Kidney epithelial cell (primary cell): ENCODE data around the gene SUPT3H. TPM values are rescaled to one million over a fixed set of nuclear protein-coding genes. Genes with fewer than 3 reads are reported as not detected.

ENCODE experiments used
- DNase-seq: peaks from one replicate; pipeline ENCODE4 v3.0.0-alpha.2; 2010; ENCODE audit warnings: low read depth
- H3K27me3 ChIP-seq: 2 replicates; pipeline ENCODE4 v1.6.0; 2011; ENCODE audit warnings: low read length; ENCODE audit not compliant: control insufficient read depth, insufficient read depth
- H3K36me3 ChIP-seq: 2 replicates; pipeline ENCODE4 v1.5.1; 2011; ENCODE audit warnings: low read length; ENCODE audit not compliant: control insufficient read depth, insufficient read depth
- H3K4me3 ChIP-seq: 2 replicates; pipeline ENCODE4 v1.5.1; 2011; ENCODE audit warnings: low read depth, mild to moderate bottlenecking, control low read depth, low read length
- total RNA-seq: library from RNA; depleted of rRNA; stranded (reverse); fragments of >200 nt; gene quantifications from 2 replicates; pipeline ENCODE4 v1.2.3, GENCODE V29; 2015
- TF ChIP-seq, protein P1 (sequence below): IDR thresholded peaks from 2 replicates; pipeline ENCODE4 v1.5.1; 2011; ENCODE audit warnings: mild to moderate bottlenecking, moderate library complexity, low read length, control low read depth, inconsistent platforms; ENCODE audit not compliant: insufficient read depth, poor library complexity, severe bottlenecking

The SUPT3H gene
- total RNA-seq, 1 donor from 2014 or later: 18.3 TPM

DNA sequence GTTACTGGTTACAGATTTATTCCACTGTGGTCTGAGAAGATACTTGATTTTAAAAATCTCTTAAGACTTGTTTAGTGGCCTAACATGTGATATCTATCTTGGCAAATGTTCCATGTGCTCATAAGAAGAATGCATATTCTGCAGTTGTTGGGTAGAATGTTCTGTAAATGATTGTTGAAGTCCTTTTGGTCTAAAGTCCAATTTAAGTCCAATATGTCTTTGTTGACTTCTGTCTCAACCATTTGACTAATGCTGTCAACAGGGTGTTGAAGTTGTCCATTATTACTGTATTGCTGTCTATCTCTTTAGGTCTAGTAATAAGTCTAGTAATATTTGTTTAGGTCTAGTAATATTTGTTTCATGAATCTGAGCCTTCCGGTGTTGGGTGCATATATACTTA, 437.4 kb downstream of the SUPT3H start:
- H3K27me3 ChIP-seq: no peaks in the 10 kb centered on the region
- TF ChIP-seq, protein P1, sequence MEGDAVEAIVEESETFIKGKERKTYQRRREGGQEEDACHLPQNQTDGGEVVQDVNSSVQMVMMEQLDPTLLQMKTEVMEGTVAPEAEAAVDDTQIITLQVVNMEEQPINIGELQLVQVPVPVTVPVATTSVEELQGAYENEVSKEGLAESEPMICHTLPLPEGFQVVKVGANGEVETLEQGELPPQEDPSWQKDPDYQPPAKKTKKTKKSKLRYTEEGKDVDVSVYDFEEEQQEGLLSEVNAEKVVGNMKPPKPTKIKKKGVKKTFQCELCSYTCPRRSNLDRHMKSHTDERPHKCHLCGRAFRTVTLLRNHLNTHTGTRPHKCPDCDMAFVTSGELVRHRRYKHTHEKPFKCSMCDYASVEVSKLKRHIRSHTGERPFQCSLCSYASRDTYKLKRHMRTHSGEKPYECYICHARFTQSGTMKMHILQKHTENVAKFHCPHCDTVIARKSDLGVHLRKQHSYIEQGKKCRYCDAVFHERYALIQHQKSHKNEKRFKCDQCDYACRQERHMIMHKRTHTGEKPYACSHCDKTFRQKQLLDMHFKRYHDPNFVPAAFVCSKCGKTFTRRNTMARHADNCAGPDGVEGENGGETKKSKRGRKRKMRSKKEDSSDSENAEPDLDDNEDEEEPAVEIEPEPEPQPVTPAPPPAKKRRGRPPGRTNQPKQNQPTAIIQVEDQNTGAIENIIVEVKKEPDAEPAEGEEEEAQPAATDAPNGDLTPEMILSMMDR: no peak
- no peak overlapping the region for H3K4me3 ChIP-seq
- DNase-seq: no peak
- no peaks in the 10 kb centered on the region for H3K36me3 ChIP-seq

DNA sequence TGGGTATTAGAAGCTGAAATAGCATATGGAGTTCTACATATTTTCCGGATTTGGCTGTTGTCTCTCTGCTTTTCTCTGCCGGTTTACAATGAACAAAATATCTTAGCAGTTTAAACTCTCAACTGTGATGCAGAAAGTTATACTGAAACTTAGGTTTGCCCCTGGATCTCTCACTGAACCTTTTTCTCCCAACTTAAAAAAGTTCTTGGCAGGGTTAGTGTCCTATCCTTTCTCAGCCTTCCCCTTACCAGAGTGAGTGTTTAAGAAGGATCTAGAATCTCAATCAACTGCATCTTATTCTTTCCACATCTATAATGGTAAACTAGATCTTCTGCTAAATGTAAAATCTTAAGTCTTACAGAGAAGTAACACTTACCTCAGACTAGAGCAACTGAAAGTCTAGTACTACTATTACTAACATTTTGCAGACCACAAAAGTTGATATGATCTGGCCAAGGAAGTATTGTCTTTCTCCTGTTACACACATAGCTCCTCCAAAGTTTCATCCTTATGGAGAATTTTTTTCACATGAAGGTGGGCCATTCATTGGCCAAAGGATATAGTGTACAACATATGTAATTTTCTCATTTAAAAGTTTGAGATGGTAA, 441.9 kb downstream of the SUPT3H start:
- H3K4me3 ChIP-seq: no peak overlapping the region
- no peak for DNase-seq

DNA sequence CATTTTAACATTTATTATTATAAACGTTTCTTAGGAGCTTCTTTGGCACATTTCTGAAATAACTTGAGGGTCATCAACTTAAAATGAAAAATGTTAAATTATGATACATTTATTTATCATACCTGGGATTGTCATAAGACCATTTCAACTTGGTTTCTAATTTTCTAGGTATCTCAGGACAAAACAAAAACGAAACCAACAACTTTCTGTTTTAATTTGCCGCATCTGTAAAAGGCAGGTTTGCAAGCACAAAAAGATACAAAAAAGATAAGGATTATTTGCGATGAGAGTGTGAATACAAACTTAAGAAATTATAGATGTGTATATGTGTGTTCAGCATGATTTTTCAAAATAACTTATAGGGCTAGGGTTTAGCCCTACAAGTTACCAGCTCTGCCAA, 444.6 kb downstream of the SUPT3H start:
- no peaks in the 10 kb centered on the region for H3K36me3 ChIP-seq
- no peak overlapping the region for H3K4me3 ChIP-seq
- no peak for DNase-seq
- TF ChIP-seq, protein P1: no peak
- H3K27me3 ChIP-seq: no peaks in the 10 kb centered on the region

More for the DNA sequence above, 441.9 kb downstream of the SUPT3H start:
- Histone ChIP-seq H3K27me3 (no peaks in the 10 kb centered on the region), H3K36me3 (no peaks in the 10 kb centered on the region)
- TF ChIP-seq, protein P1: no peak

DNA sequence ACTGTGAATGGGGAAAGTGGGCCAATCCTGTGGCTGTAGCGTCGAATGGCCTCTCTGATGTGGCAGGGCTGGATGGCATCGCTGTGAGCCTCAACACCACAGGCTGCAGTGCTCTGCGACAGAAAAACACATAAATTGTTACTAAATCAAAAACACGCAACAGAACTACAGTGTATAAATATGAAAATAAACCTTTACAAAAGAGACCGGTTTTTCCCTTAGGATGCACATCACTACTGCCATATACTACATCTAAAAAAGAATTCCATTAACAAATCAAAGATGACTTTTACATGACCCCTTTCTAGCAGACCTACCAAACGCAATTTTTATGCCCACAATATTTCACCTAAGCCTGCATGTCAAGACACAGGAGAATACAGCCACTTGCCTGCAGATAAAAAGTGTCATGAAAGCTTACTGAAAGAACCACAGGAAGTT, 445.1 kb downstream of the SUPT3H start:
- no peak for DNase-seq
- Histone ChIP-seq H3K4me3 (no peak overlapping the region), H3K27me3 (no peaks in the 10 kb centered on the region), H3K36me3 (no peaks in the 10 kb centered on the region)
- TF ChIP-seq, protein P1: no peak

DNA sequence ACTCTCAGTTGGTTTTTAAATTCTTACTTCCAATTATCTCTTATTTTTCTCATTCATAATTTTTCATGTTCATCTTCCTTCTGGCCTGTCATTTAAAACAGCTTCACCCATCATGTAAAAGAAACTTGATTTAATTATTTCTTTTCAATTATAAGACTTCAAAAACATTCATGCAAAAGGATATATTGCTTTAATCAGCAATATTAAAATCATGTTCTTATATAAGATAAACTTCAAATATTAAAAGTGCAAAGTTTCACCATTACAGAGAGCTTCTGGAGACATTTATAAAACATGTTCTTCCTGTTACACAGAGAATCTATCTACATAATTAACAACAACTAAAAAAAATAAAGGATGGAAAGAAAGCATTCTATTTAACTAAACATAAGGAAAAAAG, 446.3 kb downstream of the SUPT3H start:
- DNase-seq: no peak
- Histone ChIP-seq H3K4me3 (no peak overlapping the region), H3K27me3 (no peaks in the 10 kb centered on the region), H3K36me3 (no peaks in the 10 kb centered on the region)
- TF ChIP-seq, protein P1: no peak

DNA sequence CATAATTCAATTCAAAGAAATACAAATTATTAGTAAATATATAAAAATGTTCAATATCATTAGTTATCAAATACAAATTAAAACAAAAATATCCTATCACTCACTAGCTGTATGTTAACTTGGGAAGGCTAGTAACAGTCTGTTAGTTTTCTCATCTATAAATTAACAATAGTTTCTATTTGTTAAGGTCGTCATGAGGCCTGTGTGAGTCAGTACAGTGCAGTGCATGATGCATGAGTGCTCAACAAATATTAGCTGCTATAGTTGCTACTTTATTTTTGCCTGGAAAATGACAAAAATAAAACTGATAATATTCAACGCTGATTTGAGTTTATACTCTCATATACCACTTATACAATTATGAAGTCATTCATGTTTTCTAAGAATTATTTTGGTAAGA, 451.2 kb downstream of the SUPT3H start:
- Histone ChIP-seq H3K4me3 (no peak overlapping the region), H3K36me3 (no peaks in the 10 kb centered on the region), H3K27me3 (no peaks in the 10 kb centered on the region)
- TF ChIP-seq, protein P1: no peak
- DNase-seq: peak; percentile 26
